HG03575 (cell line): Measurements from ENCODE around the gene ZBTB7C.

Source experiments
- ATAC-seq: cut with Tn5 transposase; IDR thresholded peaks from one replicate; pipeline ENCODE4 v1.9.1; 2021; ENCODE audit not compliant: unreplicated experiment, insufficient number of reproducible peaks, low FRiP score; ENCODE audit errors: extremely low read depth

ZBTB7C gene

GRCh38 chr18:48031641-48032040 is 377.5 kb downstream of the ZBTB7C start:
- no peak for ATAC-seq

DNA sequence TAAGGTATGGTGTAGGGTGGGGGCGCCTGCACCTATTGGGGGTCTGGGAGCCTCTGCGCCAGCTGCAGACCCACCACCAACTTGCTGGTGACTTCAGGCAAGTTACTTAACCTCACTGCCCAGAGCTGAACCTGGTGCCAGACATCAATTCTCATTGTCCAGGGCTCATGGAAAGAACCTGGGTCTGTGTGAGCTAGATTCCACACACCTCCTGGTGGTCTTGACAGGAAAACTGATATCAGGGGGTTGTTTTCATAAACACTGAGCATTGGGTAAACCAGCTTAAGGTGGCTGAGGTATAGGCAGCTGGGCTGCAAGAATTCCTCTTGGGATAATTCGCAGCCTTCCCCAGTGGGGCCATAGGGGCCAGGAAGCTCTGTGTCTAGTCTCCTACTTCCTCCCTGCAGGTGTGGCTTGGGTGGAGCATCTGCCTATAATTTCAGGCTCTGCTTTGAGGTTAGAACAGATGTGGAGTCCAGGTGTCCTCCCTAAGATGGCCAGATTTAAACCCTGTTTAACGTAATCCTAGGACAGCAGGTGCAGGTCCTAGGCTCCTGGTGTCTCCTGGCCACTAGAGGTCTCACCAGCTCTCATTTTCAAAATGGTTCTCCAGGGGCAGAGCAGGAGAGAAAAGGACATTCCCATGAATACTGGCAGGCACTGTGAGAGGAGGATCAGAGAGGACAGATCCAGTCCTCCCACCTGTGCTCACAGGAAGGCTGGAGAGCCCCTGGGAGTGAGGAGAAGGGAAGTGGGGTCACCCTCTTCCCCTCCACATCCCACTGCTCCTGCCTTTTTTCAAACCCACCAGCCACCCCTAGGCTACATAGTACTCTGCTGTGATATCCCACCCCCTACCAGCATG is 378.3 kb downstream of the ZBTB7C start:
- ATAC-seq = no peak

GRCh38 chr18:48029296-48029986 is 379.7 kb downstream of the ZBTB7C start:
- ATAC-seq = no peak

- no peak for ATAC-seq
Measured at GRCh38 chr18:48028696-48029095, 380.5 kb downstream of the ZBTB7C start.

DNA sequence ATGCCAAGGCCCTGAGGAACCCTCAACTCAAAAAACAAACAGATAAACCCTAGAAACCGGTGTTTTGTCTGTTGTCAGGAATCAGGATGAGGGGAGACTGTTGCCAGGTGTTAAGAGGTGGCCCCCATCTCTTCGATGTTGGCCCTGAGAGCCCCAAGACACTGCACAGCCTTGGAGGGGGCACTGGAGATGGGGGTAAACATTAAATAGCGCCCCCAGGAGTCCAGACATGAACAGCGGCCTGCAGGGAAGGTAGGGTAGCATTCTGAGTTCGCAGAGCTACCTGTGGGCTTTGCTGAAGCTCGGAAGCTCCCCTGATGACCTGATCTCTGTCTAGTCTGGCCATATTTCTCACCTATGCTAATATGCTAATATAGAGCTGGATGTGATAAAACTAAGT is 381.1 kb downstream of the ZBTB7C start:
- no peak for ATAC-seq

- ATAC-seq = no peak
Measured at GRCh38 chr18:48027401-48027963, 381.7 kb downstream of the ZBTB7C start.

GRCh38 chr18:48026216-48026615 is 383.0 kb downstream of the ZBTB7C start:
- no peak for ATAC-seq

- no peak for ATAC-seq
Measured at GRCh38 chr18:48024881-48025660, 384.1 kb downstream of the ZBTB7C start.

DNA sequence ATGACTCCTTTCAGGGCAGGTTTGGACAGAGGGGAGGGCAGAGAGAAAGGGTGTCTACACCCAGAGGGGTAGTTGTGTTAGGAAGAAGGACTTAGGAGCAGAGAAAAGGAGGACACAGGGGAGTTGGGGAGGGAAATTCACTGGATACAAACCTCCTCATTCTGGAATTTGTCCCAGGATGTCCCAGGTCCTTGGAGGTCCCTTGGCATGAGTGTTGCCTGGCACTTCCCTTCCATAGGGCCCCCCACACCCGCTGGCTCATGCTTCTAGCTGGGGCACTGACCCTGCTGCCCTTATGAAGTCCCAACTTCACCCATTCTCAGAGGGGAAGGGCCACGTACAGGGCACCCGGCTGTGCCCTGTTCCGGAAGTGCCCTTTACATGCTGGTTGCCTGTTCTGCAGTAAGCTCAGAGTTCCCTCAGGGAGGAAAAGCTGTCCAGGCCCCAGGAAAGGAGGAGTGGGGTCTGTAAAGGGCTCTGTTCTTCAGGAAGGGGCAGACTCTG is 385.1 kb downstream of the ZBTB7C start:
- no peak for ATAC-seq

- no peak for ATAC-seq
Measured at GRCh38 chr18:48023334-48024008, 385.7 kb downstream of the ZBTB7C start.

DNA sequence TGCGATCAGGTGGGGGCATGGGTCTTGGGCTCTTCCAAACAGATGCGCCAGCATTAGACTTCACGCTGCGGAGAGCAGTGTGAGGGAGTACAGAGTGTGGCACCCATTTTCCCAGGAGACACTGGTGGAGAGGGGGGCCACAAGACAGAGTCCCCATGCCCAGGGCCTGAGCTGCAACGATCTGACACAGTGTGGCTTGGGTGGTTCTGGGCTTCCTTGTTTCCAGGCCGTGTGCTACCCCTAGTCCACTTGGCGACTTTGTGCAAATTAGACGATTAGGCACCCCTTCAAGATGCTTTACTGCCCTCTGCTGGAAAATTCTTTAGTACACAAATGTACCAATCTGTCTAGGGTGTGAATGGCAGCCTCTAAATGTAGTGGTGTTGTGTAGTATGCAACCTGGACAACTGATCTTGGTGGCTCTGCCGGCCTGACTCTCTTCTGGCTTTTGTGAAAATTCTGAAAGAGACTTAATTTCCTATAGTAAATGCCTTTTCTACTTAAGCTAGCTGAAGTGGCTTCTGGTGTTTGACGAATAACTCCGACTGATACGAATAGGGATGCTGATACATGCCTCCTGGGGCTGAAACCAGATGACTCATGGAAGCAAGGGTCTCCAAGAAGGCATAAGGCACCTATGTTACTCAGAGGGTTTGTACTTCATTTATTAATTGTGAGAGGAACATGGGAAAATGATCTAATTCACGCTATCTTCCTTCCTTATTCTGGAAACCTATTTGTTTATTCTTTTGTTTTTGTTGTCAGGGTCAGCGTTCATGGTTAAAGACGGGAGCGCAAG is 386.5 kb downstream of the ZBTB7C start:
- no peak for ATAC-seq

- ATAC-seq = no peak
Measured at GRCh38 chr18:48022021-48022420, 387.2 kb downstream of the ZBTB7C start.

- ATAC-seq = no peak
Measured at GRCh38 chr18:48021273-48021914, 387.8 kb downstream of the ZBTB7C start.

DNA sequence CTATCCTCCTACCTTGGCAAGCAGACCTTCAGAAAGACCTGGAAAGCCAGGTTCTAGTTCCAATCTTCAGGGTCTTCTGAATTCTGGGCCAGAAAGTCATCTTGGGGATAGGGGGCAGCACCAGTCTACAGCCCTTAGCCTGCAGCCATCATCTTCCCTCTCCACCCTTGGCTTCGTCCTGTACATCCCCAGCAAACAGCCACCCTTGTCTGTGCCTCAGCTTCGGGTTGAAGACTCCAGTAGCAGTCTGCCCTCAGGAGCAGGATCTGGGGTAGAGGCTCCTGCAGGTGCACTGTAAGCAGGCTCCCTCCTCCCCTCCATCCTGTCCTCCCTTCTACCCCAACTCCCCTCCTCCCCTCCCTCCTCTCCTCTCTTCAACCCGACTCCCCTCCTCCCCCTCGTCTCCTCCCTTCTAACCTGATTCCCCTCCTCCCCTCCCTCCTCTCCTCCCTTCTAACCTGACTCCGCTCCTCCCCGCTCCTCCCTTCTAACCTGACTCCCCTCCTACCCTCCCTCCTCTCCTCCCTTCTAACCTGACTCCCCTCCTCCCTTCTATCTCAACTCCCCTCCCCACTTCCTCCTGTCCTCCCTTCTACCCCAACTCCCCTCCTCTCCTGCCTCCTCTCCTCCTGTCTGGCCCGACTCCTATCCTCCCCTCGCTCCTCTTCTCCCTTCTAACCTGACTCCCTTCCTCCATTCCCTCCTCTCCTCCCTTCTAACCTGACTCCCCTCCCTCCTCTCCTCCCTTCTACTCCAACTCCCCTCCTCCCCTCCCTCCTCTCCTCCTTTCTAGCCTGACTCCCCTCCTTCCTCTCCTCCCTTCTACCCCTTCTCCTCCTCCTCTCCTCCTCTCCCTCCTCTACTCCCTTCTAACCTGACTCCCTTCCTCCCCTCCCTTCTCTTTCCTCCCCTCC is 388.6 kb downstream of the ZBTB7C start:
- no peak for ATAC-seq

DNA sequence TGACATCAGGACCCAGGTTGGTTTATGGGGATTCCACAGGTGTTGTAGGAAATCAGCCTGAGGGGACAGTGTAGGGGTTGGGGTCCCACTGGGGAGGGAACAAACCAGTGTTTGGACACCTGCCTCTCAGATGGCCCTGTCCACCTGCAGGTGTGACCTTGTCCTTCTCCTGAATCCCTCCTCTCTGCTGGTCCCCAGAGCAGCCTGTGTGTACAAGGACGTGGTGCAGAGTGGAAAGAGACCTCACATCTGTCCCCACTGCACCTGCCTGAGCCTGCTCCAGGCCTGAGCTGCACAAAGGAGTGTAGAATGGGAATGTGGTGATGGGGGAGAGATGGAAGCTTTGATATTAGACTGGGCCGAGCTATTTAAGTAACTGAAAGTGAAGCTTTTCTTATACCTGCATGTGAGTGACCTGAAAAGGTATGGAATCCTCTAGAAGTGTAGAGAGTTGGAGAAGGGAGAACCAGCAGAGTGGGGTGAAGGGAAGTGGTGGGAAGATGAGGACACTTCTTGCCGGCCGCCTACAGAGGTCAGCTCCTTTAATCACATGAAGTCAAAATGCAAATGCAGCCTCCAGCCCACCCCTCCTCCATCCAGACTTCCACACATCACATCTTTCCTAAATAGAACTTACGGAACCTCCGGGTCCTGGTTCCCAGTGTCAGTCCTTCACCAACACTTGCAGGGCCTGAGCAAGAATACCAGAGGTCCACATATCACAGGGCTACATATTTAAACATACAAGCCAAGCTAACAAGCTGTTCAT is 389.4 kb downstream of the ZBTB7C start:
- ATAC-seq = no peak

DNA sequence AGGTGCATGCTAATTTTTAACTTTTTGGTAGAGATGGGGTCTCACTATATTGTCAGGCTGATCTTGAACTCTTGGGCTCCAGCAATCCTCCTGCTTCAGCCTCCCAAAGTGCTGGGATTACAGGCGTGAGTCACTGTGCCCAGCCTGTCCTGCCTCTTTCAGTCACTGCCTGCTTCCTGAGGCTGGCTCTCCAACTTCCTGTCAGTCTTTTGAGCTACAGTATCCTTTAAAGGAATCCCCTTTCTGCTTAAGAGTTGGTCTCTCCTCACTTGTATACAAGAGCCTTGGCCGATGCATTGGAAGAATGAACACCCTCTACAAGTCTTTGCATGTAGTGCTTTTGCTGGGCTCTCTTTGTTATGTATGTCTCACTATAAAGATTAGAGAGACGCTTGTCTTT is 390.3 kb downstream of the ZBTB7C start:
- no peak for ATAC-seq
